Memory B cell (primary cell): Measurements from ENCODE around the gene NKAIN4.

Experiments used
- ATAC-seq: fragments of 150-1000 bp; cut with Tn5 transposase; 2 replicates; pipeline ENCODE4 v1.10.0; 2021; ENCODE audit warnings: low read depth, mild to moderate bottlenecking, moderate library complexity
- DNase-seq, 2 donors: peaks; one replicate each; pipeline ENCODE4 v3.0.0; 2022; ENCODE audit warnings: low spot score in 2 of 2
- H3K27ac Mint-ChIP-seq: one replicate; pipeline ENCODE4 v1.8.0; 2022; ENCODE audit warnings: mild to moderate bottlenecking, moderate library complexity, mixed read lengths
- H3K27me3 Mint-ChIP-seq: one replicate; pipeline ENCODE4 v1.8.0; 2022; ENCODE audit warnings: mixed read lengths
- H3K36me3 Mint-ChIP-seq: one replicate; pipeline ENCODE4 v1.8.0; 2022; ENCODE audit warnings: mild to moderate bottlenecking, mixed read lengths
- H3K4me1 Mint-ChIP-seq: one replicate; pipeline ENCODE4 v1.8.0; 2022; ENCODE audit warnings: mixed read lengths
- H3K4me3 Mint-ChIP-seq: one replicate; pipeline ENCODE4 v1.8.0; 2022; ENCODE audit warnings: mild to moderate bottlenecking, moderate library complexity, mixed read lengths
- H3K9me3 Mint-ChIP-seq: one replicate; pipeline ENCODE4 v1.8.0; 2022; ENCODE audit warnings: mixed read lengths

The NKAIN4 gene

GRCh38 chr20:63261795-63262528 lies 7.7 kb upstream of the NKAIN4 start:
- H3K36me3 Mint-ChIP-seq, result peaks cover 2% of the 10 kb centered on the region

GRCh38 chr20:63261060-63261794 lies 7.0 kb upstream of the NKAIN4 start:
- DNase-seq (no peak), ATAC-seq (no peak)
- H3K27ac Mint-ChIP-seq, result no peak overlapping the region
- peaks cover 2% of the 10 kb centered on the region for H3K36me3 Mint-ChIP-seq
- no peaks in the 10 kb centered on the region for H3K9me3 Mint-ChIP-seq
- H3K4me3 Mint-ChIP-seq, result no peak overlapping the region
- peaks cover 40% of the 10 kb centered on the region for H3K27me3 Mint-ChIP-seq
- H3K4me1 Mint-ChIP-seq, result peaks cover 7% of the 10 kb centered on the region

More at GRCh38 chr20:63261795-63262528, 7.7 kb upstream of the NKAIN4 start:
- H3K9me3 Mint-ChIP-seq, result no peaks in the 10 kb centered on the region
- no peak overlapping the region for H3K4me3 Mint-ChIP-seq
- peaks cover 36% of the 10 kb centered on the region for H3K27me3 Mint-ChIP-seq
- no peak for ATAC-seq
- H3K4me1 Mint-ChIP-seq, result peaks cover 5% of the 10 kb centered on the region
- DNase-seq, result no peak
- no peak overlapping the region for H3K27ac Mint-ChIP-seq

GRCh38 chr20:63260521-63260920 lies 6.3 kb upstream of the NKAIN4 start:
- ATAC-seq (no peak), DNase-seq (no peak)
- Mint-ChIP-seq H3K9me3 (no peaks in the 10 kb centered on the region), H3K36me3 (peaks cover 2% of the 10 kb centered on the region), H3K4me3 (no peak overlapping the region), H3K4me1 (peaks cover 7% of the 10 kb centered on the region), H3K27me3 (peaks cover 40% of the 10 kb centered on the region), H3K27ac (no peak overlapping the region)

GRCh38 chr20:63259734-63260460 lies 5.6 kb upstream of the NKAIN4 start:
- DNase-seq (no peak), ATAC-seq (no peak)
- no peaks in the 10 kb centered on the region for H3K9me3 Mint-ChIP-seq
- no peak overlapping the region for H3K4me3 Mint-ChIP-seq
- H3K4me1 Mint-ChIP-seq, result peaks cover 7% of the 10 kb centered on the region
- peaks cover 2% of the 10 kb centered on the region for H3K36me3 Mint-ChIP-seq
- H3K27ac Mint-ChIP-seq, result no peak overlapping the region
- peaks cover 39% of the 10 kb centered on the region for H3K27me3 Mint-ChIP-seq

GRCh38 chr20:63258781-63259180 lies 4.5 kb upstream of the NKAIN4 start:
- Mint-ChIP-seq H3K4me1 (peaks cover 7% of the 10 kb centered on the region), H3K9me3 (no peaks in the 10 kb centered on the region), H3K4me3 (no peak overlapping the region), H3K36me3 (no peaks in the 10 kb centered on the region), H3K27ac (no peak overlapping the region), H3K27me3 (peaks cover 35% of the 10 kb centered on the region)
- ATAC-seq (no peak), DNase-seq (no peak)

GRCh38 chr20:63257629-63258028 lies 3.4 kb upstream of the NKAIN4 start:
- no peak for ATAC-seq
- Mint-ChIP-seq H3K4me3 (no peak overlapping the region), H3K27me3 (peaks cover 38% of the 10 kb centered on the region), H3K9me3 (no peaks in the 10 kb centered on the region), H3K36me3 (no peaks in the 10 kb centered on the region), H3K4me1 (peaks cover 11% of the 10 kb centered on the region), H3K27ac (no peak overlapping the region)
- no peak for DNase-seq

GRCh38 chr20:63256954-63257353 lies 2.7 kb upstream of the NKAIN4 start:
- Mint-ChIP-seq H3K4me3 (no peak overlapping the region), H3K9me3 (no peaks in the 10 kb centered on the region), H3K27me3 (peaks cover 33% of the 10 kb centered on the region), H3K27ac (no peak overlapping the region), H3K4me1 (peaks cover 8% of the 10 kb centered on the region), H3K36me3 (no peaks in the 10 kb centered on the region)
- no peak for ATAC-seq
- DNase-seq, result no peak

GRCh38 chr20:63255931-63256704 lies 1.9 kb upstream of the NKAIN4 start:
- ATAC-seq, result no peak

GRCh38 chr20:63254606-63255384 lies 532 bp upstream of the NKAIN4 start:
- H3K27ac Mint-ChIP-seq, result no peak overlapping the region
- DNase-seq, result no peak
- ATAC-seq, result no peak
- peaks cover 29% of the 10 kb centered on the region for H3K27me3 Mint-ChIP-seq
- H3K4me1 Mint-ChIP-seq, result peaks cover 8% of the 10 kb centered on the region
- no peaks in the 10 kb centered on the region for H3K36me3 Mint-ChIP-seq
- H3K4me3 Mint-ChIP-seq, result peak overlapping the region; percentile 10
- H3K9me3 Mint-ChIP-seq, result no peaks in the 10 kb centered on the region

More at GRCh38 chr20:63255931-63256704, 1.9 kb upstream of the NKAIN4 start:
- no peak for DNase-seq
- H3K27me3 Mint-ChIP-seq, result peaks cover 33% of the 10 kb centered on the region
- H3K4me3 Mint-ChIP-seq, result no peak overlapping the region
- no peaks in the 10 kb centered on the region for H3K36me3 Mint-ChIP-seq
- H3K4me1 Mint-ChIP-seq, result peaks cover 8% of the 10 kb centered on the region
- H3K9me3 Mint-ChIP-seq, result no peaks in the 10 kb centered on the region
- no peak overlapping the region for H3K27ac Mint-ChIP-seq

- H3K27me3 Mint-ChIP-seq, result peaks cover 29% of the 10 kb centered on the region
- H3K9me3 Mint-ChIP-seq, result no peaks in the 10 kb centered on the region
Measured at GRCh38 chr20:63253438-63254231, 628 bp downstream of the NKAIN4 start.

GRCh38 chr20:63253065-63253437 lies 1.2 kb downstream of the NKAIN4 start:
- peaks cover 32% of the 10 kb centered on the region for H3K27me3 Mint-ChIP-seq
- no peak overlapping the region for H3K27ac Mint-ChIP-seq
- no peak for DNase-seq
- H3K4me3 Mint-ChIP-seq, result no peak overlapping the region
- H3K9me3 Mint-ChIP-seq, result no peaks in the 10 kb centered on the region
- H3K4me1 Mint-ChIP-seq, result peaks cover 8% of the 10 kb centered on the region
- no peaks in the 10 kb centered on the region for H3K36me3 Mint-ChIP-seq
- ATAC-seq, result no peak

More at GRCh38 chr20:63253438-63254231, 628 bp downstream of the NKAIN4 start:
- H3K27ac Mint-ChIP-seq, result no peak overlapping the region
- DNase-seq (no peak), ATAC-seq (no peak)
- no peak overlapping the region for H3K4me3 Mint-ChIP-seq
- H3K4me1 Mint-ChIP-seq, result peaks cover 8% of the 10 kb centered on the region
- H3K36me3 Mint-ChIP-seq, result no peaks in the 10 kb centered on the region

- peaks cover 8% of the 10 kb centered on the region for H3K4me1 Mint-ChIP-seq
- peaks cover 27% of the 10 kb centered on the region for H3K27me3 Mint-ChIP-seq
- DNase-seq (no peak), ATAC-seq (no peak)
- no peaks in the 10 kb centered on the region for H3K36me3 Mint-ChIP-seq
- no peaks in the 10 kb centered on the region for H3K9me3 Mint-ChIP-seq
- no peak overlapping the region for H3K27ac Mint-ChIP-seq
- H3K4me3 Mint-ChIP-seq, result no peak overlapping the region
Measured at GRCh38 chr20:63252284-63252711, 2.0 kb downstream of the NKAIN4 start.
